GM19240 (cell line): ENCODE measurements around the gene FSTL5.

Source experiments
- DNase-seq: peaks from one replicate; pipeline ENCODE4 v3.0.0; 2011; ENCODE audit warnings: low spot score; ENCODE audit not compliant: insufficient read length

Gene FSTL5

DNA sequence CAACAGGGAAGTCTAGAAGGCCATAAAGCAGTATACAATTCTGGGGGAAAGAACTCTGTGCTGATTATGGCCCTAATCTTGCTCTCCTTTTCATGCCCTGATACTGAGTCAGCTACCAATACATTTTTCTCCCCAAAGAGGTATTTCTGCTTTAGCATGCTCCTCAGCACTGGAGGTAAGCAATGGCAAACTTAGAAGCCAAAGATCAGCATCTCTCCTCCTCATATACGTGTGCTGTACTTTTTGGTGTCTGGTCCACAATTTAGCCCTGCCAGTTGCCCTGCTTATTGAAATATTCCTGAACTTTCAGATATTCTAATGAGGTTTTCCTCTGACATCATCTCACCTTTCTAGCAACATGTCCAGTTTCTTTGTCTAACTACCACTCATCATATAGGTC, 226.2 kb downstream of the FSTL5 start:
- no peak for DNase-seq

GRCh38 chr4:161936625-161937550, 226.9 kb downstream of the FSTL5 start:
- DNase-seq = no peak

- no peak for DNase-seq
Measured at GRCh38 chr4:161931089-161931488, 232.7 kb downstream of the FSTL5 start.

DNA sequence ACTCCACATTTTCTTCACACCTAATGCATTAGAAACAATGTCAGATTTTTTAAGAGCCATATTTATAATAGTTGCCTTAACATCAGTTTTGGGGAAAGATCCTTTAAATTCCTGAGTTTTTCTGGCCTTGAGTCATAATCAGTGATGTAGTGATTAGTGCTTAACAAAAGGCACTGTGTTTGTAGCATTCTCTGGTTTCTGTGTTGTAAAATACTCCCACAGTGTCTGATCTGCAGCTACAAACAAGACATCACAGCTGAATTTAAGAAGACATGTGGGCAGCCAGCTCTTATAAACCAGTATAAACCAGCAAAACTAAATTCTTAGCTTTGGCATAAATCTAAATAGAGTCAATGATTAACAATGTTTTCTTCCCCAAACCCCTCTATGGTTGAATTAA, 233.8 kb downstream of the FSTL5 start:
- no peak for DNase-seq

GRCh38 chr4:161926033-161926828, 237.6 kb downstream of the FSTL5 start:
- DNase-seq = no peak

DNA sequence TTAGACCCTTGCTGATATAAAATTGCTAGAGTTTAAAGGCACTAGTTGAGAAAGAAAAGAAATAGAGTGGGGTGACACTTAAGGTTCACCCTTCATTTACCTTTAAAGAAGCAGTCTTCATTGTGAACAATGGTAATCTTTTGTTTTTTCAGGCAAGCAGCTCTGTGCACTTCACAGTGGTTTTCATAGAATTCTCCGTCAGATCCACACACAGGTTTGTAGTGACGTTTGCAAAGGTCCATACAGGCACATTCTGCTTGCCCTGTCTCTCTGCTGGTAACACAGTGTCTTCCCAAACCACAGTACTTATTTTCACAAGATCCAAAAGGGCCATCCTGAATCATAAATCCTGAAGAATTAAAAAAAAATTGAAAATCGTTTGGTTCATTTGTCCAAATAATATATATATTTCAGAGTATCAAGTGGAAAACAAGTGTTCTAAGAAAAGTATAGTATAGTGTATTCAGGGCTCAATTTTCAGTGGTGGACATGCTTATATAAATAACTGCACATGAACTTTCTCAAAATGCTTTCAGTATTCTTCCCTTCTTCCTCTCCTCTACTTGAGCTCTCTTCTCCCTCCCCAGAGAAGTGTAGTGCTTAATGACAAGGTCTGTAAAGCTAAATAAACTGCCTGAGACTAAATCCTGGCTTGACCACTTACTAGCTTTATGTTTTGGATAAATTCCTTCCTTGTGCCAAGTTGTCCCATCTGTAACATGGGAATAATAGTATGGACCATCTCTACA, 243.3 kb downstream of the FSTL5 start:
- no peak for DNase-seq

GRCh38 chr4:161919442-161920220, 244.2 kb downstream of the FSTL5 start:
- no peak for DNase-seq

DNA sequence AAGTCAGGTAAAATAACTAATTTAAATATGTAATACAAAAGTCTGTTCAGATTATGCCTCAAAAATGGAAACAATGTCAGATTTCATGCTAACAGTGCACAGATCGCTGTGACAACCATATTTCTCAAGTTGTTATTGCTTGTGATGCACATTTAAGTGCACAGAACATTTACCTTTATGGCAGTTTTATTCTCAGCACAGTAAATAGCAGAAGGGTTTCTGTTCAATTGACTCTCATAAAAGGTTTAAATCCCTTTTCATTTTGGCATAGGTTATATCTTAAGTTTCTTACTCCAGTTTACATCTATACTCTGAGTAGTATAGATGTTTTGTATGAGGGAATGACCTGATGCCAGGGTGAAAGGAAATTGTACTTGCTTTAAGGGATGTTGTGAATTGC, 247.8 kb downstream of the FSTL5 start:
- DNase-seq = no peak

- DNase-seq = no peak
Measured at GRCh38 chr4:161907590-161907955, 256.2 kb downstream of the FSTL5 start.

- no peak for DNase-seq
Measured at GRCh38 chr4:161906836-161907589, 256.8 kb downstream of the FSTL5 start.

DNA sequence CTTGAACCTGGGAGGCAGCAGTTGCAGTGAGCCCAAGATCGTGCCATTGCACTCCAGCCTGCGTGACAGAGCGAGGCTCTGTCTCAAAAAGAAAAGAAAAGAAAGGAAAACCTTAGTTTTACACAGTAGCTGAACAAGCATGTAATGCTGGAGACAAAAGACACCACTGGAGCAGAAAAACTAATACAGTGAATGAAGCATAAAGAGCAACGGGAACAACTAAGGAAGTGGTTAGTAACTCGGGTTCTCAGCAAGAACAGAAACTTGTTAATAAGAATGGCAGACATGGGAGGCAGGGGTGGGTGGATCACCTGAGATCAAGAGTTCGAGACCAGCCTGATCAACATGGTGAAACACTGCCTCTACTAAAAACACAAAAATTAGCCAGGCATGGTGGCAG, 263.7 kb downstream of the FSTL5 start:
- no peak for DNase-seq

DNA sequence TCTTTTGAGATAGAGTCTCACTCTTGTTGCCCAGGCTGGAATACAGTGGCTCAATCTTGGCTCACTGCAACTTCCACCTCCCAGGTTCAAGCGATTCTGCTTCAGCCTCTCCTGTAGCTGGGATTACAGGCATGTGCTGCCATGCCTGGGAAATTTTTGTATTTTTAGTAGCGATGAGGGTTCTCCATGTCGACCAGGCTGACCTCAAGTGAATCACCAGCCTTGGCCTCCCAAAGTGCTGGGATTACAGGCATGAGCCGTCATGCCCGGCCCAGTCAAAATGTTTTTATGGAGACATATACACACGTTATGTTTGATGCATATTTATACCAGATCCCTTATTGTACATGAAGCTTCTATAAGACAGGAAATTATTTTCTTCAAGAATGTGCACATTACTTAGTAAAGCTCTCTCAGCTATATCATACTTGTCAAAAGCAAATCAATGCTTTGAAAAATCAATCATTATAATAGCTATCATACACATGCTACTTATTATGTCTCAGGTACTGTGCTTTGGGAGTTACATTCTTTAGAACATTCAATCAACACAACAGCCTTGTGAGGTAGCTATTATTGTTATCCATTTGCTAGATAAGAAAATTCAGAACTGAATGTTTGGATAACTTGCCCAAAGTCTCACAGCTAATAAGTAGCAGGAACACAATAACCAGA, 269.2 kb downstream of the FSTL5 start:
- DNase-seq = no peak

- no peak for DNase-seq
Measured at GRCh38 chr4:161894014-161894413, 269.8 kb downstream of the FSTL5 start.

DNA sequence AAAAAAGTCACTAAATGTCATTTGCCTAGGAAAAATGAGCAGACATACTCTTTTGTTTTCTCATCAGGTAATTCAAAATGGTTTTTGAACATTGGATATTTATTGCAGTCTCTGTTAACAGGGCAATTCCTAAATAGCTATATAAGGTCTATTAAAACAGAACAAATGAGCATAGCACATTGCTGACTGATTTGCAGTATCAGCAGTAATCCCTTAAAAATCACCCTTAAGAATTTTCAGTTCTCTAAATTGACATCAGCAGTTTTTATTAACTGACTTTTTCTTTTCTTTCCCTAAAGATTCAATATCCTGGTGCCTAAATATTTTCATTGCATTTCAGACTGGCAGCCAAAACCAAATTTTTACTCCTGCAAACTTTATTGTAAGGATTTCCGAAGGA, 270.2 kb downstream of the FSTL5 start:
- no peak for DNase-seq

GRCh38 chr4:161892951-161893350, 270.8 kb downstream of the FSTL5 start:
- no peak for DNase-seq

DNA sequence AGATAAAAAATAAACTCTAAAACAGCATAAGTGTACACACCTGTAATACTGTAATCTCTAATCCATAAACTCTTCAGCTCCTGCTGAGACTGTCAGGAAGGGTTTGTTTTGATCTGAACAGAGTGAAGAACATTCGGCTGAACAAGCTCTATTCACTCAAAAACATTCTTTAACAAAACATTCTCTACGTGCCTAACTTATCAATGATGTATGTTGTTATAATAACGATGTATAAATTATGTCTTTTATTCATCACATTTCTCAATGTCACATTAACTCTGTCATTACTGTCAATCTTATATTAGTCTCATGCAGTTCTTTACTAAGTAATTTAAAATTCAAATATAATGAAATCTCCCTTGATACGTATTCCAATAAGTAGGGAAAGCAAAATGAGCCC, 280.6 kb downstream of the FSTL5 start:
- no peak for DNase-seq

DNA sequence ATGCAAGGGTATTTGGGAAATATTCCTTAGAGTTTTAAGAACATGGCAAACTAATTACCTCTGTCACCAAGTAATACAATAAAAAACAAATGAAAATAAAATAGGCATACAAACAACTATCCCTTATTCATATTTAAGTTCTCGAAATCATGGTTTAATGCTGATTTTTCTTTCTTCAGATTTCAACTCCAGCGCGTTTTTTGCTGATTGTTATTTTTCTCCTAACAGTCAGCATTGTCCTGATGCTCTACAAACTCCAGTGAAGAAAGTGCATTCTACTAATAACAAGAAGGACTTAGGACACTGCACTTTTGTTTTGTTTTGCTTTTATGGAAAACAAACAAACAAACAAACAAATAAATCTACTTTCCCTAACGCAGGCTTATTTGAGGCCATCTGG, 282.4 kb downstream of the FSTL5 start:
- no peak for DNase-seq

DNA sequence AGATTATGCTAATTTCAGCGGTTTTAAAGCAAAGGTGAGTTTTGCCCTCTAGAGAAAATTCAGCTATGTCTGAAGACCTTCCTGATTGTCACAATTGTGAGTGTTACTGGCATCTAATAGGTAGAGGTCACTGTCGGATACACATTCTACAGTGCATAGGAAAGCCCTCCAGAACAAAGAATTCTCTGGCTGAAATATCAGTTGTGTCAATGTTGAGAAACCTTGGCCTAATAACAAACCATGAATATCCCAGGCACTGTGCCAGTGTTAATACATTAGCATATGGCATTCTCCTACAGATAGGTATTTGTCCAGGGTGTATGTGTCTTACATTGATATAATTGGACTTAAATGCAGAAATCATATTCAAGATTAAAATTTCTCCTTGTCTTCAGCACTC, 294.3 kb downstream of the FSTL5 start:
- DNase-seq = no peak

GRCh38 chr4:161856711-161857326, 307.0 kb downstream of the FSTL5 start:
- no peak for DNase-seq
